Uterus (tissue), 4 donors: ENCODE results near the gene ANKRD33B. TPM values are rescaled to one million over a fixed set of nuclear protein-coding genes. Genes with fewer than 3 reads are reported as not detected.
A peak's percentile ranks its signal among the peaks of the same experiment; 100 is the strongest.

Experiments used
- DNase-seq, 2 donors: peaks; one replicate each; pipeline ENCODE4 v3.0.0-alpha.2; 2019 to 2020
- H3K27ac ChIP-seq, 2 donors: fragments of 200-600 bp; sonication (generic); 1 replicate in 1 of 2; 2 replicates in 1 of 2; pipeline ENCODE4 v1.5.1; 2016 to 2018
- H3K27me3 ChIP-seq, 2 donors: fragments of 200-600 bp; sonication (generic); one replicate each; pipeline ENCODE4 v1.5.1; 2018 to 2019; ENCODE audit warnings: control low read depth in 1 of 2
- H3K36me3 ChIP-seq, 2 donors: fragments of 200-600 bp; sonication (generic); one replicate each; pipeline ENCODE4 v1.5.1; 2019; ENCODE audit warnings: control low read depth in 1 of 2
- H3K4me1 ChIP-seq, 2 donors: fragments of 200-600 bp; sonication (generic); one replicate each; pipeline ENCODE4 v1.5.1; 2018 to 2019; ENCODE audit warnings: control low read depth in 1 of 2
- H3K4me3 ChIP-seq, 2 donors: fragments of 200-600 bp; sonication (generic); 1 replicate in 1 of 2; 2 replicates in 1 of 2; pipeline ENCODE4 v1.5.1; 2018 to 2019; ENCODE audit warnings: mild to moderate bottlenecking in 1 of 2
- H3K9me3 ChIP-seq, 2 donors: fragments of 200-600 bp; sonication (generic); one replicate each; pipeline ENCODE4 v1.5.1; 2019; ENCODE audit warnings: control low read depth in 1 of 2
- CTCF ChIP-seq, 4 experiments: fragments of 200-600 bp in 2 of 4; fragments of 450-650 bp in 2 of 4; sonication (generic) in 2 of 4; IDR thresholded peaks; one replicate each; pipeline ENCODE4 v1.5.1; 2016 to 2019; ENCODE audit warnings: antibody characterized with exemption in 4 of 4, mild to moderate bottlenecking in 2 of 4, moderate library complexity in 1 of 4
- POLR2A ChIP-seq, 2 donors: fragments of 450-650 bp; IDR thresholded peaks; one replicate each; pipeline ENCODE4 v1.6.1; 2016; ENCODE audit warnings: antibody characterized with exemption in 2 of 2, mild to moderate bottlenecking in 1 of 2, moderate library complexity in 1 of 2
- intact Hi-C: fragments of 100-400 bp; cut with DNase I; formaldehyde crosslinking; loops from one replicate; pipeline ENCODE4 v1.15.1; 2023; ENCODE audit warnings: low total_unique reads
- small RNA-seq: library from RNA; depleted of rRNA; stranded (forward); fragments of <200 nt; gene quantifications from one replicate; pipeline ENCODE3, GENCODE V24; 2016
- total RNA-seq, 4 donors: library from RNA; depleted of rRNA in 3 of 4; stranded (reverse); fragments of >200 nt in 3 of 4; gene quantifications; one replicate each; pipeline versions ENCODE4 v1.1.0 to v1.2.4, GENCODE V29; 2014 to 2023
- donor health status: DM: yes; HTN: yes; CAD: no.

The ANKRD33B gene
- total RNA-seq, 4 donors from 2014 or later, result 2.1 to 24.1 (median 7.6) TPM

- peak overlapping the region; percentile 54 to 72 for H3K27ac ChIP-seq
- intact Hi-C loops, result no loop called here
Observed at GRCh38 chr5:10703676-10704075, 139.8 kb downstream of the ANKRD33B start.

GRCh38 chr5:10704949-10705621 lies 141.2 kb downstream of the ANKRD33B start:
- Histone ChIP-seq H3K9me3 (no peaks in the 10 kb centered on the region), H3K27me3 (no peaks in the 10 kb centered on the region), H3K36me3 (no peaks in the 10 kb centered on the region), H3K27ac (peak overlapping the region; percentile 54 to 72), H3K4me3 (no peak overlapping the region), H3K4me1 (peaks cover 3 to 7% of the 10 kb centered on the region in 2 donors)
- no peak for TF ChIP-seq CTCF (IDR thresholded peaks at IDR 0.05)
- no peak for TF ChIP-seq POLR2A (IDR thresholded peaks at IDR 0.05)
- intact Hi-C loops, result no loop called here
- no peak for DNase-seq

More at GRCh38 chr5:10703676-10704075, 139.8 kb downstream of the ANKRD33B start:
- no peaks in the 10 kb centered on the region for H3K9me3 ChIP-seq
- peaks cover 3 to 7% of the 10 kb centered on the region in 2 donors for H3K4me1 ChIP-seq
- H3K27me3 ChIP-seq, result no peaks in the 10 kb centered on the region
- DNase-seq, result no peak
- H3K4me3 ChIP-seq, result no peak overlapping the region
- no peak for TF ChIP-seq CTCF (IDR thresholded peaks at IDR 0.05)
- no peak for TF ChIP-seq POLR2A (IDR thresholded peaks at IDR 0.05)
- H3K36me3 ChIP-seq, result no peaks in the 10 kb centered on the region

GRCh38 chr5:10705747-10706146 lies 141.9 kb downstream of the ANKRD33B start:
- Histone ChIP-seq H3K4me1 (peaks cover 3 to 7% of the 10 kb centered on the region in 2 donors), H3K27me3 (no peaks in the 10 kb centered on the region), H3K36me3 (no peaks in the 10 kb centered on the region), H3K4me3 (no peak overlapping the region), H3K27ac (peak overlapping the region in 1 of 2 donors; percentile 13), H3K9me3 (no peaks in the 10 kb centered on the region)
- intact Hi-C loops, result no loop called here
- no peak for TF ChIP-seq CTCF (IDR thresholded peaks at IDR 0.05)
- no peak for DNase-seq

- DNase-seq, result no peak
- H3K4me1 ChIP-seq, result peaks cover 3 to 7% of the 10 kb centered on the region in 2 donors
- no peaks in the 10 kb centered on the region for H3K9me3 ChIP-seq
- H3K4me3 ChIP-seq, result no peak overlapping the region
- no peak for TF ChIP-seq POLR2A (IDR thresholded peaks at IDR 0.05)
- H3K36me3 ChIP-seq, result no peaks in the 10 kb centered on the region
- H3K27me3 ChIP-seq, result no peaks in the 10 kb centered on the region
- intact Hi-C loops, result no loop called here
- no peak overlapping the region for H3K27ac ChIP-seq
Observed at GRCh38 chr5:10706326-10706725, 142.5 kb downstream of the ANKRD33B start.

Small RNAs within 50 kb of the gene (small RNA-seq; reads per million reads assigned to genes)
- gene AC012629.4 (not detected), gene AC112200.1 (not detected)

Other genes with a start within 250 kb of the ANKRD33B start
- gene MARCHF6, start 210.4 kb upstream of the ANKRD33B start, total RNA-seq, result 100 to 1,000 TPM in 3 of 4 donors, 10 to 100 TPM in 1; 62.1 to 234 (median 178) TPM
- gene ROPN1L, start 122.2 kb upstream of the ANKRD33B start, total RNA-seq, result 1 to 10 TPM in 1 of 4 donors, not detected in 3; 6.3 TPM
- 10 to 100 TPM; 38.2 to 83.9 (median 50.0) TPM for gene DAP, start 197.2 kb downstream of the ANKRD33B start, total RNA-seq